B cell (primary cell): ENCODE results near the gene KIF4A.
"Not testable (repeated sequence)": the region's sequence is repeated elsewhere in the genome, so short reads cannot be mapped to it uniquely, and the experiment has no call there.

Source experiments
- CTCF ChIP-seq: fragments of 200-600 bp; IDR thresholded peaks from one replicate; pipeline ENCODE4 v1.8.0; 2022; ENCODE audit warnings: antibody characterized with exemption, mild to moderate bottlenecking
- EZH2 ChIP-seq: IDR thresholded peaks from 2 replicates; pipeline ENCODE4 v1.6.1; 2012; ENCODE audit warnings: borderline replicate concordance, low read depth, mild to moderate bottlenecking, moderate library complexity, low read length; ENCODE audit not compliant: insufficient read depth, poor library complexity, severe bottlenecking

- not testable (repeated sequence) for TF ChIP-seq EZH2, CTCF
Measured at GRCh38 chrX:70400181-70400580, 110.3 kb downstream of the KIF4A start.
